Esophagus squamous epithelium (tissue), 4 donors: ENCODE measurements around the gene SMAGP.

ENCODE experiments used
- POLR2A ChIP-seq, 4 donors: fragments of 450-650 bp; IDR thresholded peaks; one replicate each; pipeline ENCODE4 v1.6.1; 2017; ENCODE audit warnings: antibody characterized with exemption in 4 of 4, mild to moderate bottlenecking in 4 of 4, moderate library complexity in 3 of 4
- TF ChIP-seq, protein P1 (sequence below), 6 experiments: fragments of 450-650 bp in 4 of 6; fragments of 200-600 bp in 2 of 6; sonication (generic) in 2 of 6; IDR thresholded peaks; one replicate each; pipeline ENCODE4 v1.5.1; 2016 to 2019; ENCODE audit warnings: antibody characterized with exemption in 6 of 6, mild to moderate bottlenecking in 4 of 6, moderate library complexity in 4 of 6

GRCh38 chr12:51232642-51233041 lies 37.6 kb downstream of the SMAGP start:
- TF ChIP-seq, protein P1, sequence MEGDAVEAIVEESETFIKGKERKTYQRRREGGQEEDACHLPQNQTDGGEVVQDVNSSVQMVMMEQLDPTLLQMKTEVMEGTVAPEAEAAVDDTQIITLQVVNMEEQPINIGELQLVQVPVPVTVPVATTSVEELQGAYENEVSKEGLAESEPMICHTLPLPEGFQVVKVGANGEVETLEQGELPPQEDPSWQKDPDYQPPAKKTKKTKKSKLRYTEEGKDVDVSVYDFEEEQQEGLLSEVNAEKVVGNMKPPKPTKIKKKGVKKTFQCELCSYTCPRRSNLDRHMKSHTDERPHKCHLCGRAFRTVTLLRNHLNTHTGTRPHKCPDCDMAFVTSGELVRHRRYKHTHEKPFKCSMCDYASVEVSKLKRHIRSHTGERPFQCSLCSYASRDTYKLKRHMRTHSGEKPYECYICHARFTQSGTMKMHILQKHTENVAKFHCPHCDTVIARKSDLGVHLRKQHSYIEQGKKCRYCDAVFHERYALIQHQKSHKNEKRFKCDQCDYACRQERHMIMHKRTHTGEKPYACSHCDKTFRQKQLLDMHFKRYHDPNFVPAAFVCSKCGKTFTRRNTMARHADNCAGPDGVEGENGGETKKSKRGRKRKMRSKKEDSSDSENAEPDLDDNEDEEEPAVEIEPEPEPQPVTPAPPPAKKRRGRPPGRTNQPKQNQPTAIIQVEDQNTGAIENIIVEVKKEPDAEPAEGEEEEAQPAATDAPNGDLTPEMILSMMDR (IDR thresholded peaks at IDR 0.05), result no peak
- TF ChIP-seq POLR2A (IDR thresholded peaks at IDR 0.05), result no peak
